MM.1S (cell line): Measurements from ENCODE around the gene LARGE1.

Experiments
- DNase-seq: peaks from one replicate; pipeline ENCODE4 v3.0.0-alpha.2; 2015
- H2AFZ ChIP-seq: fragments of 300-600 bp; sonication (generic); 2 replicates; pipeline ENCODE4 v1.6.0; 2016; ENCODE audit warnings: antibody characterized with exemption, low read length
- H3F3A ChIP-seq: fragments of 300-600 bp; sonication (generic); 2 replicates; pipeline ENCODE4 v1.6.1; 2016; ENCODE audit warnings: mild to moderate bottlenecking, antibody characterized with exemption, low read length, moderate library complexity, mixed read lengths; ENCODE audit not compliant: insufficient read depth
- H3K27ac ChIP-seq: fragments of 300-600 bp; sonication (generic); 2 replicates; pipeline ENCODE4 v1.5.1; 2016; ENCODE audit warnings: mild to moderate bottlenecking, low read length
- H3K27me3 ChIP-seq: fragments of 300-600 bp; sonication (generic); replicated peaks from 2 replicates; pipeline ENCODE4 v1.6.0; 2016; ENCODE audit warnings: low read length; ENCODE audit not compliant: insufficient read depth
- H3K36me3 ChIP-seq: fragments of 300-600 bp; sonication (generic); replicated peaks from 2 replicates; pipeline ENCODE4 v1.6.1; 2016; ENCODE audit warnings: mild to moderate bottlenecking, low read length, mixed read lengths; ENCODE audit not compliant: insufficient read depth
- H3K4me1 ChIP-seq: fragments of 300-600 bp; sonication (generic); 2 replicates; pipeline ENCODE4 v1.6.1; 2016; ENCODE audit warnings: low read length, mixed read lengths
- H3K4me2 ChIP-seq: fragments of 300-600 bp; sonication (generic); 2 replicates; pipeline ENCODE4 v1.6.0; 2016; ENCODE audit warnings: low read depth, low read length
- H3K4me3 ChIP-seq: fragments of 300-600 bp; sonication (generic); 2 replicates; pipeline ENCODE4 v1.5.1; 2016; ENCODE audit warnings: low read length, mixed read lengths
- H3K79me2 ChIP-seq: fragments of 300-600 bp; sonication (generic); 2 replicates; pipeline ENCODE4 v1.6.1; 2016; ENCODE audit warnings: mixed run types, low read length, mixed read lengths
- H3K9ac ChIP-seq: fragments of 300-600 bp; sonication (generic); 2 replicates; pipeline ENCODE4 v1.6.1; 2016; ENCODE audit warnings: low read length, mixed read lengths
- H3K9me2 ChIP-seq: fragments of 300-600 bp; sonication (generic); replicated peaks from 2 replicates; pipeline ENCODE4 v1.6.1; 2016; ENCODE audit warnings: mild to moderate bottlenecking, low read length, mixed read lengths; ENCODE audit not compliant: insufficient read depth
- H3K9me3 ChIP-seq: fragments of 300-600 bp; sonication (generic); replicated peaks from 2 replicates; pipeline ENCODE4 v1.6.1; 2016; ENCODE audit warnings: mild to moderate bottlenecking, low read length, mixed read lengths; ENCODE audit not compliant: insufficient read depth
- H4K20me1 ChIP-seq: fragments of 300-600 bp; sonication (generic); 2 replicates; pipeline ENCODE4 v1.6.1; 2016; ENCODE audit warnings: mild to moderate bottlenecking, low read length, moderate library complexity, mixed read lengths; ENCODE audit not compliant: insufficient read depth
- CTCF ChIP-seq: fragments of 300-600 bp; sonication (generic); IDR thresholded peaks from 2 replicates; pipeline ENCODE4 v1.5.1; 2016; ENCODE audit warnings: antibody characterized with exemption, low read length, mixed read lengths
- EZH2 ChIP-seq: fragments of 300-600 bp; sonication (generic); optimal IDR thresholded peaks from 2 replicates; pipeline ENCODE3; 2017; ENCODE audit warnings: low read depth, mild to moderate bottlenecking, antibody characterized with exemption, low read length, mixed read lengths
- EZH2phosphoT487 ChIP-seq: fragments of 300-600 bp; sonication (generic); IDR thresholded peaks from 2 replicates; pipeline ENCODE4 v1.6.1; 2018; ENCODE audit warnings: antibody characterized with exemption, low read length

Gene LARGE1

GRCh38 chr22:33867118-33867866 is 53.0 kb downstream of the LARGE1 start:
- Histone ChIP-seq H3F3A (no peaks in the 10 kb centered on the region; the same call in 1 of the 2 replicates), H3K27me3 (no peaks in the 10 kb centered on the region), H4K20me1 (peaks cover 8% of the 10 kb centered on the region; the same call in 1 of the 2 replicates), H3K9me3 (no peaks in the 10 kb centered on the region), H3K9me2 (no peaks in the 10 kb centered on the region), H3K36me3 (no peaks in the 10 kb centered on the region), H3K4me2 (no peak overlapping the region), H3K27ac (no peak overlapping the region), H3K4me1 (peaks cover 17% of the 10 kb centered on the region), H2AFZ (no peak overlapping the region), H3K4me3 (no peak overlapping the region), H3K9ac (no peak overlapping the region), H3K79me2 (peaks cover 95% of the 10 kb centered on the region)
- TF ChIP-seq EZH2phosphoT487: no peak
- no peak for DNase-seq

- Histone ChIP-seq H3K9me2 (no peaks in the 10 kb centered on the region), H3K4me3 (no peak overlapping the region), H3K36me3 (no peaks in the 10 kb centered on the region), H3K79me2 (peaks cover 96% of the 10 kb centered on the region), H3F3A (no peaks in the 10 kb centered on the region; the same call in 1 of the 2 replicates), H3K27me3 (no peaks in the 10 kb centered on the region), H3K4me2 (no peak overlapping the region), H4K20me1 (peaks cover 8% of the 10 kb centered on the region; the same call in 1 of the 2 replicates), H3K4me1 (peaks cover 17% of the 10 kb centered on the region), H3K27ac (no peak overlapping the region), H3K9me3 (no peaks in the 10 kb centered on the region), H3K9ac (no peak overlapping the region), H2AFZ (no peak overlapping the region)
- no peak for DNase-seq
- no peak for TF ChIP-seq CTCF
- TF ChIP-seq EZH2phosphoT487: no peak
Observed at GRCh38 chr22:33866511-33866910, 53.8 kb downstream of the LARGE1 start.

GRCh38 chr22:33865996-33866395 is 54.3 kb downstream of the LARGE1 start:
- Histone ChIP-seq H3K36me3 (no peaks in the 10 kb centered on the region), H3K9me2 (no peaks in the 10 kb centered on the region), H3K27ac (no peak overlapping the region), H3K4me1 (peaks cover 17% of the 10 kb centered on the region), H4K20me1 (peaks cover 8% of the 10 kb centered on the region; the same call in 1 of the 2 replicates), H3K9me3 (no peaks in the 10 kb centered on the region), H3F3A (no peaks in the 10 kb centered on the region; the same call in 1 of the 2 replicates), H3K79me2 (peaks cover 96% of the 10 kb centered on the region), H3K9ac (no peak overlapping the region), H3K27me3 (no peaks in the 10 kb centered on the region), H3K4me2 (no peak overlapping the region), H3K4me3 (no peak overlapping the region), H2AFZ (no peak overlapping the region)
- DNase-seq: no peak
- TF ChIP-seq EZH2phosphoT487: no peak
- TF ChIP-seq EZH2: no peak
- TF ChIP-seq CTCF: no peak

- H4K20me1 ChIP-seq: peaks cover 6% of the 10 kb centered on the region; the same call in 1 of the 2 replicates
- peak overlapping the region; percentile 6; the same call in 1 of the 2 replicates for H3K4me2 ChIP-seq
- TF ChIP-seq EZH2: no peak
- no peak for TF ChIP-seq EZH2phosphoT487
- no peak for TF ChIP-seq CTCF
- no peak for DNase-seq
- H3F3A ChIP-seq: no peaks in the 10 kb centered on the region; the same call in 1 of the 2 replicates
- H3K36me3 ChIP-seq: no peaks in the 10 kb centered on the region
- H3K9me2 ChIP-seq: no peaks in the 10 kb centered on the region
- peaks cover 17% of the 10 kb centered on the region for H3K4me1 ChIP-seq
- no peak overlapping the region for H2AFZ ChIP-seq
- H3K27ac ChIP-seq: peak overlapping the region; percentile 9; the same call in 1 of the 2 replicates
- no peaks in the 10 kb centered on the region for H3K27me3 ChIP-seq
- H3K9me3 ChIP-seq: no peaks in the 10 kb centered on the region
- H3K4me3 ChIP-seq: no peak overlapping the region
- no peak overlapping the region for H3K9ac ChIP-seq
- H3K79me2 ChIP-seq: peaks cover 96% of the 10 kb centered on the region
Observed at GRCh38 chr22:33865248-33865647, 55.0 kb downstream of the LARGE1 start.
